Astrocyte of the spinal cord (primary cell): ENCODE measurements around the gene SULT4A1.

Source experiments
- DNase-seq: peaks from one replicate; pipeline ENCODE4 v3.0.0; 2011; ENCODE audit warnings: low read depth, low spot score
- H3K4me3 ChIP-seq: 2 replicates; pipeline ENCODE4 v1.5.1; 2011; ENCODE audit warnings: low read depth, mild to moderate bottlenecking, low read length, moderate library complexity
- CTCF ChIP-seq: IDR thresholded peaks from 2 replicates; pipeline ENCODE4 v1.5.1; 2012; ENCODE audit warnings: low read depth, mild to moderate bottlenecking, low read length, inconsistent platforms
- in situ Hi-C: cut with HindIII; loops from 2 replicates; pipeline ENCODE4 v1.10.0; 2017; ENCODE audit warnings: low sequenced_read_pairs

The SULT4A1 gene

GRCh38 chr22:43883012-43883661 lies 20.8 kb upstream of the SULT4A1 start:
- no peak overlapping the region for H3K4me3 ChIP-seq
- in situ Hi-C loops, result no loop called here
- DNase-seq, result peak; percentile 68
- TF ChIP-seq CTCF, result peak; percentile 77

DNA sequence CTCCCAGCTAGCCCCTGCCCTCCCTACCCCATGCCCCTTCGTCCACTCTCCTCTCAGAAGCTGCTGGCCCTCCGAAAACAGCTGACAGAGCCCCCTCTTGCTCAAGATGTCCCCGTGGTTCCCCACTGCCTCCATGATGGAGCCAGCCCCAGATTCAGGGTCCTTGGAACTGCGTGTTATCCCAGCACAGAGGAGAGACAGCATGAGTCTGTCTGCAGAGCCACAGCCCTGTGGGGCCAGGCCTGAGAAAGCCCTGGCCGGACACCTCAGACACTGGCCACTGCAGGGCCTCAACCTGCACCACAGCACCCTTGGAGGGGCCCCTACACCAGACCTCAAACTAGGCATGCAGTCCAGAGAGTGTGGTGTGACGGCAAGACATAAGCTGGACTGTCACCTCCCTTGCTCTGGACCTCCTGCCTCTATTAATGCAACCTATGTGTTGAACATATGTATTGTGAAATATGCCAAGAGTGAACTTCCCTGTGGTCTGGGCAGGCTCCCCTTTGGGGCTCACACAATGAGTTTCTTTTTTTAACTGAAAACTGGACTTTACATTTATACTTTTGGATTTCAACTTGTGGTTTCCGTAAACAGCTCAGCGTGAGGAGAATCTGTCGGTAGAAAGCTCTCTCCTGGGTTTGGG lies 19.9 kb upstream of the SULT4A1 start:
- no peak for DNase-seq
- H3K4me3 ChIP-seq, result no peak overlapping the region
- in situ Hi-C loops, result no loop called here
- TF ChIP-seq CTCF, result no peak

DNA sequence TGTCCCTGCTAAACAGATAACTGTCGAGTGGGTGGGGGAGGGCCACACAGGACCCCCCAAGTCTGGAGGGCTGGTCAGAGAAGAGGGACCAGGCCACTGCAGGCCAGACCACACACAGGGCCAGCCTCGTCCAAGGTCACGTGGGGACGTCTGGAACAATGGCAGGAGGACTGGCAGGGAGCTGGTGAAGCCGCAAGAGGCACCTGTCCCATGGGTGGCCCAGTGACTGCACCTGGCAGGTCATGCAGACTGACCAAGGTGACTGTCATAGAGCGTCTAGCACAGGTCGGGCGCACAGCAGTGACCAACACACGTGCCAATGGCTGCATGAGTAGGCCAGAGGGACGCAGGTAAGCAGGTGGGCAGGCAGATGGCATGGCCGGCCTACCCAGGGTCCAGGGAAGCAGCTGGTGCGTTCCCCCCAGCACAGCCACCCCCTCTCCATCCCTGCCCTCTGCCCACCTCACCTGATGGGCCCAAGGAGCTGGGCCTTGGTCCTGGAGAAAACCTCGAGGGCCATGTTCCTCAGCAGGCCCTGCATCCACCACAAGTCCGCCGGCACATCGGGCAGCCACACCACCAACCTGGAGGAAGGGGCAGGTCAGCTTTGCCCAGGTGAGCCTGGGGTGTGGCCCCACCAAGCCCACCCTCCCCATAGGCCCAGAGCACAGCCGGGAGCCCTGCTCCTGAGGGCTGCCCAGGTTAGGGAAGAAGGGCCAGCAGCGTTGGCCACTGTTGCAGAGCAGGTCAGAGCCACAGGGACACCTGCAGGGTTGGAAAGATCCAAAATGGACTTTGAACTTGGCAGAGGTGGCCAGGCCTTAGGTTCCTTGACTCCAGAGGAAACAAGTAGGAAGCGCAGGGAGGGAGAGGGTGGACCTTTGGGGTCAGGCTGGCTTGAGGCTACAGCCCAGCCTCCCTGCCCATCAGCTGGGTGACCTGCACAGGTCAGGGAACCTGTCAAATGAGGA lies 19.1 kb upstream of the SULT4A1 start:
- TF ChIP-seq CTCF, result no peak
- in situ Hi-C loops, result no loop called here
- no peak overlapping the region for H3K4me3 ChIP-seq
- no peak for DNase-seq

DNA sequence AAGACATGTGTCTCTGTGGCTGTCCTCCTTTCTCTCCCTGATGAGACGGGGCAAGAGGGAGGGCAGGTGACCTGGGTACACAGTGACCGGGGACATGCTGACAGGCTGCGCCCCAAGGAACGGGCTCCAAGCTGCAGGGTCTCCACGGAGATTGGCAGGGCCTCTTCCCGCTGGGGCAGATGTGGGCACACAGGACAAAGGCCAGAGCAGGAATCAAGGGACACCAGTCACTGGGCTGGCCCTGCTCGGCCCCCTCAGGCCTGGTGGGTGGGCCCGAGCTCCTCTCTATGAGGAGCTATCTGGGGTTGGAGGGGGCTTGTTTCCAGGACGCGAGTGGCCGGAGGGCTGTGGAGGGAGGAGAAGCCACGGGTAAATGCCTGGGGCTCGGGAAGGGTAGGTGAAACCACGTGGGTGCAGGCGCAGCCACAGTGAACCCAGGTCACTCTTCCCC lies 18.3 kb upstream of the SULT4A1 start:
- no peak for DNase-seq
- no peak overlapping the region for H3K4me3 ChIP-seq
- no peak for TF ChIP-seq CTCF
- in situ Hi-C loops, result no loop called here

DNA sequence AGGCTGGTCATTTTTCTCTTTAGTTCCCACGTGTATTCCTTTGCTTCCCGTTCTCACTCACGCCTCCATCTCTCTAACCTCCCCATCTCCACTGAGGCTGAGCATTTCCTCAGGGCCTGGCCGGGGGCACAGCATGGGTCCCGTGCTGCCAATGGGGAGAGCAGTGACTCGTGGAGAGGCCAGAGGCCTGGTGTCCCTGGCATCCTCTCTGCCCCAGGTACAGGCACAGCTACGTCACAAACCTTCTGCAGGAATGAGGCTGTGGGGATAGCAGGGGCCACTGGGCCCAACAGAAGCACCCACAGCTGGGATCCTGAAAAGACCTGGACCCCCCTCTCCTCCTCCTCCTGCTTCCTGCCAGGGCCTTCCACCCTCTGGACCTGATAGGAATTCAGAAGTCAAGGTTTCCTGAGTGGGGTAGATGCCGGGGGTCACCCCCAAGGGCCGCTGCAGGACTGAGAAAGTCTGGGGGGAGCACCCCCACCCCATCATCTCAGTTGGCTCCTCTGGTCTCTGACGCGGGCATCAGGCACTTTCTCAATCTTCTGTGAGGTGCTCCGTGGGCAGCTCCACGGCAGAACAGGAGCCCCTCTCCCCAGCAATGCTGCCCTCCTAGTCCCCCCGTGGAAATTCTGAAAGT lies 17.7 kb upstream of the SULT4A1 start:
- in situ Hi-C loops, result no loop called here
- no peak for DNase-seq
- no peak overlapping the region for H3K4me3 ChIP-seq
- TF ChIP-seq CTCF, result no peak
